IPS DF 6.9 (cell line): ENCODE results near the gene ARPC4.

ENCODE experiments used
- DNase-seq: peaks from one replicate; pipeline ENCODE4 v3.0.0-alpha.2; 2013; ENCODE audit warnings: low read depth, low spot score
- H3K27ac ChIP-seq: one replicate; pipeline ENCODE4 v1.5.1; 2013; ENCODE audit warnings: low read length, control low read depth
- H3K27me3 ChIP-seq: 2 replicates; pipeline ENCODE4 v1.6.1; 2013; ENCODE audit warnings: mild to moderate bottlenecking, low read length; ENCODE audit not compliant: control insufficient read depth, insufficient read depth
- H3K36me3 ChIP-seq: 2 replicates; pipeline ENCODE4 v1.6.1; 2013; ENCODE audit warnings: low read length; ENCODE audit not compliant: control insufficient read depth, insufficient read depth
- H3K4me1 ChIP-seq: 2 replicates; pipeline ENCODE4 v1.6.1; 2013; ENCODE audit warnings: low read length; ENCODE audit not compliant: control insufficient read depth, insufficient read depth
- H3K4me3 ChIP-seq: 2 replicates; pipeline ENCODE4 v1.5.1; 2013; ENCODE audit warnings: mild to moderate bottlenecking, low read length
- H3K9me3 ChIP-seq: 2 replicates; pipeline ENCODE4 v1.6.1; 2013; ENCODE audit warnings: low read length, inconsistent platforms; ENCODE audit not compliant: control insufficient read depth, insufficient read depth
- WGBS: extraction: QIAGEN DNeasy Blood & Tissue Kit; methylation state at CpG from one replicate; pipeline ENCODE4 v1.1.7; 2013; ENCODE audit warnings: mixed read lengths, missing lambda C conversion rate; ENCODE audit not compliant: insufficient read length, insufficient coverage; 5-methylcytosine and 5-hydroxymethylcytosine counted together

ARPC4 gene

GRCh38 chr3:9808345-9809037, 15.6 kb downstream of the ARPC4 start:
- Histone ChIP-seq H3K27me3 (peaks cover 6% of the 10 kb centered on the region; the same call in 1 of the 2 replicates), H3K9me3 (no peaks in the 10 kb centered on the region), H3K4me1 (no peaks in the 10 kb centered on the region), H3K27ac (no peak overlapping the region), H3K36me3 (peaks cover 21% of the 10 kb centered on the region), H3K4me3 (no peak overlapping the region)
- no peak for DNase-seq
- WGBS, result no CpG with 5 or more reads among the region's 7 CpGs

- Histone ChIP-seq H3K4me1 (no peaks in the 10 kb centered on the region), H3K27me3 (peaks cover 6% of the 10 kb centered on the region; the same call in 1 of the 2 replicates), H3K4me3 (no peak overlapping the region; the same call in 1 of the 2 replicates), H3K9me3 (no peaks in the 10 kb centered on the region), H3K36me3 (peaks cover 14% of the 10 kb centered on the region), H3K27ac (no peak overlapping the region)
- no CpG with 5 or more reads among the region's 4 CpGs for WGBS
- DNase-seq, result no peak
Observed at GRCh38 chr3:9809239-9809614, 16.3 kb downstream of the ARPC4 start.

GRCh38 chr3:9809615-9810432, 16.9 kb downstream of the ARPC4 start, which contains the start of gene TTLL3:
Gene TTLL3 (plus strand): TSS chr3:9810262. CDS start chr3:9810662, 400 bp downstream.
- H3K9me3 ChIP-seq, result no peaks in the 10 kb centered on the region
- H3K4me3 ChIP-seq, result peak within 1 kb of the TSS; percentile 62; the same call in 1 of the 2 replicates
- peaks cover 6% of the 10 kb centered on the region; the same call in 1 of the 2 replicates for H3K27me3 ChIP-seq
- H3K4me1 ChIP-seq, result no peaks in the 10 kb centered on the region
- no peak for DNase-seq
- peaks cover 10% of the 10 kb centered on the region for H3K36me3 ChIP-seq
- no peak within 1 kb of the TSS for H3K27ac ChIP-seq
- WGBS, result no CpG with 5 or more reads among the region's 76 CpGs

- no peak for DNase-seq
- WGBS, result no CpG with 5 or more reads among the region's 18 CpGs
- Histone ChIP-seq H3K36me3 (peaks cover 7% of the 10 kb centered on the region), H3K4me1 (no peaks in the 10 kb centered on the region), H3K27ac (no peak overlapping the region), H3K9me3 (no peaks in the 10 kb centered on the region), H3K27me3 (peaks cover 6% of the 10 kb centered on the region; the same call in 1 of the 2 replicates), H3K4me3 (peak overlapping the region; percentile 62; the same call in 1 of the 2 replicates)
Observed at GRCh38 chr3:9810433-9810770, 17.5 kb downstream of the ARPC4 start.

GRCh38 chr3:9810846-9811245, 18.0 kb downstream of the ARPC4 start:
- H3K27ac ChIP-seq, result no peak overlapping the region
- no peak overlapping the region for H3K4me3 ChIP-seq

GRCh38 chr3:9812870-9813483, 20.1 kb downstream of the ARPC4 start:
- Histone ChIP-seq H3K36me3 (no peaks in the 10 kb centered on the region), H3K4me1 (no peaks in the 10 kb centered on the region), H3K27ac (no peak overlapping the region), H3K9me3 (no peaks in the 10 kb centered on the region), H3K4me3 (no peak overlapping the region), H3K27me3 (peaks cover 6% of the 10 kb centered on the region; the same call in 1 of the 2 replicates)
- no CpG with 5 or more reads among the region's 9 CpGs for WGBS
- no peak for DNase-seq

More at GRCh38 chr3:9810846-9811245, 18.0 kb downstream of the ARPC4 start:
- H3K9me3 ChIP-seq, result no peaks in the 10 kb centered on the region
- no peak for DNase-seq
- peaks cover 4% of the 10 kb centered on the region for H3K36me3 ChIP-seq
- peaks cover 6% of the 10 kb centered on the region; the same call in 1 of the 2 replicates for H3K27me3 ChIP-seq
- H3K4me1 ChIP-seq, result no peaks in the 10 kb centered on the region
- 100% methylated on average over 1 of the region's 10 CpGs for WGBS

- Histone ChIP-seq H3K4me1 (no peaks in the 10 kb centered on the region), H3K36me3 (no peaks in the 10 kb centered on the region), H3K4me3 (no peak overlapping the region), H3K9me3 (no peaks in the 10 kb centered on the region), H3K27me3 (peaks cover 5% of the 10 kb centered on the region; the same call in 1 of the 2 replicates), H3K27ac (no peak overlapping the region)
- no peak for DNase-seq
- no CpG with 5 or more reads among the region's 9 CpGs for WGBS
Observed at GRCh38 chr3:9815986-9816385, 23.1 kb downstream of the ARPC4 start.

- Histone ChIP-seq H3K9me3 (no peaks in the 10 kb centered on the region), H3K4me3 (no peak overlapping the region), H3K36me3 (no peaks in the 10 kb centered on the region), H3K27me3 (no peaks in the 10 kb centered on the region), H3K4me1 (no peaks in the 10 kb centered on the region), H3K27ac (no peak overlapping the region)
- WGBS, result no CpG with 5 or more reads among the region's 6 CpGs
- no peak for DNase-seq
Observed at GRCh38 chr3:9817436-9817835, 24.6 kb downstream of the ARPC4 start.

GRCh38 chr3:9818666-9819335, 25.9 kb downstream of the ARPC4 start:
- Histone ChIP-seq H3K36me3 (no peaks in the 10 kb centered on the region), H3K27ac (no peak overlapping the region), H3K4me1 (no peaks in the 10 kb centered on the region), H3K27me3 (no peaks in the 10 kb centered on the region), H3K9me3 (no peaks in the 10 kb centered on the region), H3K4me3 (no peak overlapping the region)
- no CpG with 5 or more reads among the region's 7 CpGs for WGBS
- no peak for DNase-seq

GRCh38 chr3:9820543-9820942, 27.7 kb downstream of the ARPC4 start:
- DNase-seq, result no peak
- no peaks in the 10 kb centered on the region for H3K36me3 ChIP-seq
- WGBS, result no CpG with 5 or more reads among the region's 12 CpGs
- H3K4me3 ChIP-seq, result no peak overlapping the region
- no peak overlapping the region for H3K27ac ChIP-seq
- H3K9me3 ChIP-seq, result no peaks in the 10 kb centered on the region
- no peaks in the 10 kb centered on the region for H3K27me3 ChIP-seq
- H3K4me1 ChIP-seq, result no peaks in the 10 kb centered on the region
